NCI-H1694 (cell line): ENCODE results near the gene REG4.
A peak's percentile ranks its signal among the peaks of the same experiment; 100 is the strongest.
"Not testable (repeated sequence)": the region's sequence is repeated elsewhere in the genome, so short reads cannot be mapped to it uniquely, and the experiment has no call there.

Experiments used
- DNase-seq: peaks from one replicate; lab custom pipeline; 2025; lab: John Stamatoyannopoulos, UW

REG4 gene

GRCh38 chr1:119811387-119811786, at the start of gene REG4:
REG4 (minus strand) TSS chr1:119811460; CDS start chr1:119808769, 2,691 bp downstream.
- no peak for DNase-seq

DNA sequence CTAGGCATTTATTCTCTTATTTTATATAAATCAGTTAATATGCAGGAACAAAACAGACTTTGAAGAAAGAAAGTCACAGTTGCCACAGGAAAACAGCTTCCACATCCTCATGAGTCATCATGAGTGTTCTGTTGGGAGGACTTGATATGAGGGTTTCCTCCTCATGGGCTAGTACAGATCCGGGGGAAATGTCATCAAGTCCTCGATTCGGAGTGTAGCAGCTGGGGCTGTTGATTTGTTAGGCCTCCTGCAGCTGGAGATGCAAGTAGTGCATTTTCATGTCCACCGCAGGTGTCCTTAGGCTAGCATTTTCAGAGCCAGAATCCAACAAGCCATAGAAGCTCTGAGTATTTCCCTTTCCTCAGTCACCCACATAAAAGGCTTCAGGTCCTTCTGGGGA, 48.4 kb upstream of the REG4 start:
- no peak for DNase-seq

DNA sequence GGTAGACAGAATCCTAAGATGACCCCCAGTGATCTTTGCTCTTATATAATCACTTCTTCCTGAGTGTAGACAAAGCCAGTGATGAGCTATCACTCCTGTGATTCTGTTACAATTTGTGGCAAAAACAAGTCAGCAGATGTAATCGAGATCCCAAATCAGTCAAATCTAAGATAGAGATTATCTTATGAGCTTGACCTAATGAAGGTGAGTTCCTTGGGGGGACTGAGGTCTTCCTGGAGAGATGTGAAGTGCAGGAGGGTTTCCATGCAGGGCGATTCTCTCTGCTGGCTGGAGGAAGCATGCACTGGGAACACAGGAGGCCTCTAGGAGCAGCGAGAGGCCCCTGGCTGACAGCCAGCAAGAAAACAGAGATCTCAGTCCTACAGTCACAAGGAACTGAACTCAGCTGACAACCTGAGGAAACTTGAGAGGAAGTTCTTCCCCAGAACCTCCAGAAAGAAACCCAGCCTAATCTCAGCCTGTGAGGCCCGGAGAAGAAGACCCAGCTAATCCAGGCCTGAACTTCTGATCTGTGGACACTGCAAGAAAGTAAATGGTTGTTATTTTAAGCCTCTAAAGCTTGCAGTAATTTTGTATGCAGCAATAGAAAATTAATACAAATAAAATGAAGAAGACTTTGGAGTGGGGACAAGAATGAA, 47.4 kb upstream of the REG4 start:
- DNase-seq, result not testable (repeated sequence)

GRCh38 chr1:119858126-119858525, 46.9 kb upstream of the REG4 start:
- no peak for DNase-seq

GRCh38 chr1:119853155-119853554, 41.9 kb upstream of the REG4 start:
- DNase-seq, result no peak

- DNase-seq, result not testable (repeated sequence)
Observed at GRCh38 chr1:119844206-119844605, 32.9 kb upstream of the REG4 start.

DNA sequence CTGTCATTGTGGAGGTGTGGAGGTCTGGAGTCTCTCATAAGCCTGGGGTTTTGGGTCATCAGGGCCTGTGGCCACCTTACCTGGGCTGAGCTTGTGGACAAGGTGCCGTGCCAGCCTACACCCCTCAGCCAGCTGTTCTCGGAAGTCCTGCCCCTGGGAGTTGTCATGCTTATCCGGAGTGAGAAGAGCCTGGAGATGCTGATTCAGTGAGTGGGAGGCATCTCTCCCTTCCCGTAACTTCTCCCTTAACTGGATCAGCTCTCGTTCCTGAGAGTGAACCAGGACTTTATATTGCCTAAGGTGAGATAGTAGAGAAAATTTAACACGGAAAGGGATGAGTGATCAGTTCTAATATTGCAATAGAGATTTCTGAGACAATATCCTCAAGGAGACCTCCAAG, 30.0 kb upstream of the REG4 start:
- DNase-seq, result no peak

GRCh38 chr1:119840745-119841144, 29.5 kb upstream of the REG4 start:
- DNase-seq, result no peak

GRCh38 chr1:119838236-119838635, 27.0 kb upstream of the REG4 start:
- no peak for DNase-seq

- no peak for DNase-seq
Observed at GRCh38 chr1:119834990-119835389, 23.7 kb upstream of the REG4 start.

GRCh38 chr1:119831027-119831426, 19.8 kb upstream of the REG4 start:
- no peak for DNase-seq

DNA sequence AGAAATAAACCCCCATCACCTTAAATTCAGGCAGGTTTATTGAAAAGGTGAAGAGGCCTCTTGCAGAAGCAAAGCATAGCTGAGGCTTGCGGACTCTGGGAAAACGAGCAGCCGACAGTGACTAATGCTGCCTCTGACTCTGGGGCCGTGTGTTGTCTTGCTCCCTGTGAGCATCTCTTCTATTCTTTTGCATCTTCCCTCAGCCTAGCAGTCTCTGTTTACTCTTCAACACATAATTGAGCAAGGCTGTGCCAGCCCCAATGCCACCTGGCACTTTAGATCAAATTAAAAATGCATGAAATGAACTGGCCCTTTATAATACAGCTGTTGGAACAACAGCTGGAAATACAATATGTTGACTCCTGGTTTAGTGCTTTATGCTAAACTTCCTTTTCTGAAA, 18.4 kb upstream of the REG4 start:
- peak; percentile 37 for DNase-seq

GRCh38 chr1:119829006-119829405, 17.7 kb upstream of the REG4 start:
- peak; percentile 15 for DNase-seq

GRCh38 chr1:119828266-119828665, 17.0 kb upstream of the REG4 start:
- DNase-seq, result no peak

GRCh38 chr1:119827010-119827409, 15.8 kb upstream of the REG4 start:
- DNase-seq, result no peak

DNA sequence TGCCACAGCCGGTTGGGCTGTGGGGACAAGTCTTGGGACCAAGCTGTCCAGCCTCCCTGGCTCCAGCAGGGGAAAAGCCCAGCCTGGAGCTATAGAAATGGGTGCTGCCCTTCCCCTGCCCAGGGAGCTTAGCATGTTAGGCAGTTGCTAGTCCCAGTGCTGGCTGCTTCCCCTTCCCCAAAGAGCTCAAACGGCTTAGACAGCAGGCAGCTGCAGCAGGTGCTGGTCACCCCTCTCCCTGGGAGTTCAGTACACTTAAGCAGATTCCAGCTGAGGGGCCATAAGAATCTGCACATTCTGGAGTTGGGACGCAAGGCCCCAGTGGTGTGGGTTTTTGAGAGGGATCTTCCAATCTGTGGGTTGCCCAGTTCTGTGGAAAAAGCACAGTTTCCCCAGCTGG, 11.1 kb upstream of the REG4 start:
- no peak for DNase-seq

DNA sequence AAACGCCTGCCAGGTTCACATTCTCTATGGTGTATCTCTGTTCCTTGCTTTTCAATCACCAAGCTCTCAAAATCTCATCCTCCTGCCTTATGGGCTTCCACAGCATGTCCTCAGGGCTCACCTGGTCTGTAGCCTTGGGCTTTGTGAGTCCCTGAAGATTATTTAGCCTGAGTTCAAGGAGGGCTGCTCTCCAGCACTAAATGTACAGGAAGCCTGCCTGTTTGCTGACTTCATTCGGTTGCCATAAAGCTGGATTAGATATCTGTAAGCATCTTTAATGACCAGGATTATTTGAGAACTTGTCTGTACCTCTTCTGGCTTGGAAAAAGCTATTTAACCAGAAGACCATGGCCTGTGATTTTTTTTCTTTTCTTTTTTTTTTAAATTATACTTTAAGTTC, 6.9 kb upstream of the REG4 start:
- DNase-seq, result no peak

- DNase-seq, result no peak
Observed at GRCh38 chr1:119816407-119816806, 5.1 kb upstream of the REG4 start.

DNA sequence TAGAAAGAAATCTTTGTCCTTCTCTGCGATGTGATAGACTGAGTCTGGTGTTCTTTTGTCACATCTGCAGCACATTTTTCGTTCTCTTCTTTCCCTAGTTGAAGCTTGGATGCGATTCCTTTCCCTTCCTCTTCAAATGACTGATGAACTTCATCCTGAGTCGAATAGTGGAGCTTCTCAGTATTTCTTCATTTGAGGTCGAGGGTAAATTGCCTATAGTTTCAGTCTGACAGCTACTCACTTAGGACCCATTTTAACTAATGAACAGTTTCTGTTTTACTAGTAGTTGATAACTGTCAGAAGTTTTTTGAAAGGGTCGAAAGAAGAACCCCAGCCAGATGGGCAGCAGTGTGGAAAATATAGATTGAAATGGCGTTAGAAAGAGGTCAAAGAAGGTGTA, 4.7 kb upstream of the REG4 start:
- no peak for DNase-seq

- no peak for DNase-seq
Observed at GRCh38 chr1:119815361-119815760, 4.1 kb upstream of the REG4 start.

- no peak for DNase-seq
Observed at GRCh38 chr1:119814288-119814687, 3.0 kb upstream of the REG4 start.

GRCh38 chr1:119811985-119812557, 811 bp upstream of the REG4 start:
- DNase-seq, result no peak

- DNase-seq, result peak; percentile 48
Observed at GRCh38 chr1:119808972-119809550, 2.2 kb downstream of the REG4 start.

DNA sequence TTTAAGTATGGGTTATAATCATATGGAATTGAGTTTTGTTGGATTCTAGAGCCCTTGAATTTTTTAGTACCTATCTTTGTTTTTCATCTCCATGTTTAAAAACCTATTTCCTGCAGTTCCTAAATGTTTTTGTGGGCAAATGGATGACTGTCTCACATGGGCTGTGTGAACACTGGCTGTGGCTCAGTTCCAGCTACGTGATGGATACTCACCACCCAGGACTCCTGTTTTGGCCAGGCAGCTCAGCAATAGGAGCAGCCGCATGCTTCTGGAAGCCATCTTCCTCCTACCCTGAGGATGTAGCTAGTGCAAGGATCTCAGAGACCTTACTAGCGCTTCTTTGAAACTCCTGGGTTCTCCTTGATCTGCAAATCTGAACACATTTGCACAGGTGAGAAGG, 2.8 kb downstream of the REG4 start:
- DNase-seq, result no peak
